Skeletal muscle tissue (tissue), 4 donors: ENCODE measurements around the gene DCUN1D1. TPM values are rescaled to one million over a fixed set of nuclear protein-coding genes. Genes with fewer than 3 reads are reported as not detected.

Experiments
- H3K27ac ChIP-seq: one replicate; pipeline ENCODE4 v1.7.0; 2013; ENCODE audit warnings: mild to moderate bottlenecking, low read depth, low read length, inconsistent platforms
- H3K27me3 ChIP-seq, 3 donors: one replicate each; pipeline ENCODE4 v1.7.0; 2013; ENCODE audit warnings: low read length in 3 of 3; ENCODE audit not compliant: control insufficient read depth in 3 of 3, insufficient read depth in 3 of 3
- H3K36me3 ChIP-seq, 3 donors: one replicate each; pipeline ENCODE4 v1.7.0; 2013; ENCODE audit warnings: low read length in 3 of 3; ENCODE audit not compliant: control insufficient read depth in 3 of 3, insufficient read depth in 3 of 3
- H3K4me1 ChIP-seq, 3 donors: one replicate each; pipeline ENCODE4 v1.7.0; 2013; ENCODE audit warnings: low read length in 3 of 3, mild to moderate bottlenecking in 3 of 3; ENCODE audit not compliant: control insufficient read depth in 3 of 3, insufficient read depth in 3 of 3
- H3K4me3 ChIP-seq, 3 donors: one replicate each; pipeline ENCODE4 v1.7.0; 2013; ENCODE audit warnings: low read length in 3 of 3
- H3K9ac ChIP-seq, 3 donors: one replicate each; pipeline ENCODE4 v1.7.0; 2013; ENCODE audit warnings: low read length in 3 of 3, mild to moderate bottlenecking in 3 of 3, moderate library complexity in 2 of 3, low read depth in 1 of 3
- H3K9me3 ChIP-seq, 3 donors: one replicate each; pipeline ENCODE4 v1.7.0; 2013; ENCODE audit warnings: low read length in 3 of 3; ENCODE audit not compliant: control insufficient read depth in 3 of 3
- total RNA-seq: library from RNA; depleted of rRNA; stranded (reverse); fragments of >200 nt; gene quantifications from one replicate; pipeline ENCODE4 v1.2.3, GENCODE V29; 2014
- donor health status: Osteomylitis.

The DCUN1D1 gene
- total RNA-seq, result 11.5 TPM

- Histone ChIP-seq H3K9me3 (no peaks in the 10 kb centered on the region), H3K27me3 (no peaks in the 10 kb centered on the region), H3K9ac (peak within 1 kb of the TSS; percentile 84 to 92 (median 84)), H3K4me1 (peaks cover 17 to 20% (median 18%) of the 10 kb centered on the region in 3 donors), H3K27ac (peak within 1 kb of the TSS; percentile 68), H3K36me3 (no peaks in the 10 kb centered on the region), H3K4me3 (peak within 1 kb of the TSS; percentile 82 to 86 (median 85))
Measured at GRCh38 chr3:182980204-182981037, at the start of gene DCUN1D1. Gene DCUN1D1 (minus strand): TSS chr3:182980538. CDS start chr3:182980489, 49 bp downstream.

DNA sequence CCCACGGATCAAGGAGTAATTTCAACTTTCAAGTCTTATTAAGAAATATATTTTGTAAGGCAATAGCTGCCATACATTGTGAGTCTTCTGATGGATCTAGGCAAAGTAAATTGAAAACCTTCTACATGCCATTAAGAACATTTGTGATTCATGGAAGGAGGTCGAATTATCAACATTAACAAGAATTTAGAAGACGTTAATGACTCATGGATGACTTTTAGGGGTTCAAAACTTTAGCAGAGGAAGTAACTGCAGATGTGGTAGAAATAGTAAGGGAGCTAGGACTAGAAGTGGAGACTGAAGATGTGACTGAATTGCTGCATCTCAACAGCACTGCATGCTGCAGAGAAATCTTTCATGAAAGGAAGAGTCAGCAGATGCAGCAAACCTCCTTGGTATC, 48.1 kb upstream of the DCUN1D1 start:
- Histone ChIP-seq H3K9me3 (no peaks in the 10 kb centered on the region), H3K4me3 (no peak overlapping the region), H3K27ac (no peak overlapping the region), H3K9ac (no peak overlapping the region), H3K27me3 (no peaks in the 10 kb centered on the region), H3K4me1 (no peaks in the 10 kb centered on the region), H3K36me3 (peaks cover 13 to 41% (median 32%) of the 10 kb centered on the region in 3 donors)

DNA sequence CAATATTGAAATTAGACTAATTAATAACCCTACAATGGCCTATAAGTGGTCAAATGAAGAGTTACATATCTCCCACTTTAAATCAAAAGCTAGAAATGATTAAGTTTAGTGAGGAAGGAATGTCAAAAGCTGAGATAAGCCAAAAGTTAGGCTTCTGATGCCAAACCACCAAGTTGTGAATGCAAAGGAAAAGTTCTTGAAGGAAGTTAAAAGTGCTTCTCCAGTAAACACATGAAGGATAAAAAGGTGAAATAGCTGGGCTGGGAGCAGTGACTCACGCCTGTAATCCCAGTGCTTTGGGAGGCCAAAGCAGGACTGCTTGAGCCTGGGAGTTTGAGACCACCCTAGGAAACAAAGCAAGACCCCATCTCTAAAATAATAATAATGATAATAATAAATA, 46.9 kb upstream of the DCUN1D1 start:
- Histone ChIP-seq H3K4me1 (no peaks in the 10 kb centered on the region), H3K36me3 (peaks cover 13 to 33% (median 26%) of the 10 kb centered on the region in 3 donors)

DNA sequence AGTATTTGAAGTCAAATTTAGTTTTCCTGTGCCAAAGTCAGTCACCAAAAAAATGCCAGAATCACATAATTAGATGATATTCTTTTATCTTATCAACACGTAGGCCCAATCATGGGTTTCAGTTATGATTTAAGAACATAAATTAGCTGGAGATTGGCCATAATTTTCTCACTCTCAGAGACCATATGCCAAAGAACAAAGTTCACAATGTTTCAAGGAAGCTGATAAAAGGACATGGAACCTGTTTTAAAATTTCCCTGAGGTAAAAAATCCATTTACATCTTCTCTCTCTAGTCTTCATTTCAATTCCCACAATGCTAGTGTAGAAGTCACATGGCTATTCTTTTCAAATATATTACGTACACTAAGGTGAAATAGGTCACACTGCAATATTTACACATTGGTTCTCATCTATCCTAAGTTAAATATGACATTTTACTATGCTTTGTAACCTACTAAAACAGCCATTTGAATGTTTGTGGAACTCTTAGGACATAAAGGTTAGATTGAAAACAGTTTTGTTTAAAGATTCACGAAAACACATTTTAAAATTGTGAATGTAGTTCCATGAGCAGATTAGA, 42.7 kb upstream of the DCUN1D1 start:
- Histone ChIP-seq H3K4me1 (no peaks in the 10 kb centered on the region), H3K9me3 (no peaks in the 10 kb centered on the region), H3K9ac (no peak overlapping the region), H3K36me3 (peaks cover 13 to 41% (median 35%) of the 10 kb centered on the region in 3 donors), H3K27ac (no peak overlapping the region), H3K4me3 (no peak overlapping the region), H3K27me3 (no peaks in the 10 kb centered on the region)

More for the DNA sequence above, 46.9 kb upstream of the DCUN1D1 start:
- H3K27ac ChIP-seq, result no peak overlapping the region
- H3K27me3 ChIP-seq, result no peaks in the 10 kb centered on the region
- H3K4me3 ChIP-seq, result no peak overlapping the region
- no peak overlapping the region for H3K9ac ChIP-seq
- H3K9me3 ChIP-seq, result no peaks in the 10 kb centered on the region

DNA sequence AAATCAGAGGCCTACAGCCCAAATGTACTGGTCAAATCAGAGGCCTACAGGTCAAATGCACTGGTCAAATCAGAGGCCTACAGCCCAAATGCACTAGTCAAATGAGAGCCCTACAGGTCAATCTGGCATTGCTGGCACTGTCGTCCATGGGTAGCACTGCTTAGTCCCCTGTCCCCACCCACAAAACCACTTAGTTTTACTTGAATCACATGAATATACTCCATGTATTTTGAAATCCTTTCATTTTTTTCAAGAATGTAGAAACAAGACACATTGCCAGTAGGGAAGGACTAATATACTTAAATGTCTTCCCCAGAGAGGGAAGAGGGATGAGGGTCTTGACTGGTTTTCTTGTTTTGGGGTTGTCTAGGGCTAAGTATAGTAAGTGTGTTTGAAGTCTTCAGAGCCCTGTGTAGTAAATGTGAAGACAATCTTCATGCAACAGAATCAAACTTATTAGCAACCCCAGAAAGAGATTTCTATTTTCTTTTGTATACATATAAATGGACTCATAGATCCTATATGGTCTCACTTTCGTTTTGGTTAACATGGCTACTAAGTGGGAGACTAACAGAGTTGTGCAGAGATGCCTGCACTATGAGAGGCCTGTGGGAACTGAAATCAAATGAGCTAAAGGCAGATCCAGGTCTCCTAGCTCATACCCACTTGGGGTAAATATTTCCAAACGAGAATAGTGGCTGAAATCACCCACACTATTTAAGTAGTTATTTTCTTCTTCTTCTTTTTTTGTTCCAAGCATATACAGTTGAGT, 38.3 kb upstream of the DCUN1D1 start:
- H3K4me1 ChIP-seq, result no peaks in the 10 kb centered on the region
- peaks cover 14 to 44% (median 39%) of the 10 kb centered on the region in 3 donors for H3K36me3 ChIP-seq
- no peaks in the 10 kb centered on the region for H3K27me3 ChIP-seq
- no peaks in the 10 kb centered on the region for H3K9me3 ChIP-seq
- H3K4me3 ChIP-seq, result no peak overlapping the region
- no peak overlapping the region for H3K9ac ChIP-seq
- H3K27ac ChIP-seq, result no peak overlapping the region

GRCh38 chr3:183015185-183015584, 34.8 kb upstream of the DCUN1D1 start:
- Histone ChIP-seq H3K9me3 (no peaks in the 10 kb centered on the region), H3K27me3 (no peaks in the 10 kb centered on the region), H3K27ac (no peak overlapping the region), H3K4me3 (no peak overlapping the region), H3K4me1 (peaks cover 4 to 7% (median 6%) of the 10 kb centered on the region in 3 donors), H3K9ac (no peak overlapping the region), H3K36me3 (peaks cover 9 to 28% (median 24%) of the 10 kb centered on the region in 3 donors)

DNA sequence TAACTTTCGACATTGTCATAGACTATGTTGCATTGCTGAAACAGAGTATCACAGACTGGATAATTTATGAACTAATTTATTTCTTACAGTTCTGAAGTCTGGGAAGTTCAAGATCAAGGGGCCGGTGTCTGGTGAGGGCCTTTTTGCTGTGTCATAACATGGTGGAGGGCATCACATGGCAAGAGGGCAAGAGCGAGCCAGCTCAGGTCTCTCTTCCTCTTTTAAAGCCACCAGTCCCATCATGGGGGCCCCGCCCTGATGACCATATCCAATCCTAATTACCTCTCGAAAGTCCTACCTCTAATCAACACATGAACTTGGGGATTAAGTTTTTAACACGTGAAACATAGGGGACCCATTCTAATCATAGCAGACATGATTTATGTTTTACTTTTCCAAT, 33.5 kb upstream of the DCUN1D1 start:
- H3K27ac ChIP-seq, result no peak overlapping the region
- no peaks in the 10 kb centered on the region for H3K27me3 ChIP-seq
- H3K9me3 ChIP-seq, result no peaks in the 10 kb centered on the region
- no peak overlapping the region for H3K4me3 ChIP-seq
- peaks cover 4 to 17% (median 12%) of the 10 kb centered on the region in 3 donors for H3K36me3 ChIP-seq
- H3K9ac ChIP-seq, result no peak overlapping the region
- peaks cover 4 to 7% (median 6%) of the 10 kb centered on the region in 3 donors for H3K4me1 ChIP-seq

- H3K27me3 ChIP-seq, result no peaks in the 10 kb centered on the region
- H3K9ac ChIP-seq, result no peak overlapping the region
- no peaks in the 10 kb centered on the region for H3K9me3 ChIP-seq
- peaks cover 4 to 7% (median 6%) of the 10 kb centered on the region in 3 donors for H3K4me1 ChIP-seq
- no peak overlapping the region for H3K4me3 ChIP-seq
- H3K36me3 ChIP-seq, result peaks cover 4 to 13% (median 11%) of the 10 kb centered on the region in 3 donors
- H3K27ac ChIP-seq, result no peak overlapping the region
Measured at GRCh38 chr3:183013074-183013473, 32.7 kb upstream of the DCUN1D1 start.

GRCh38 chr3:183008800-183009199, 28.5 kb upstream of the DCUN1D1 start:
- H3K36me3 ChIP-seq, result peaks cover 0 to 2% (median 0%) of the 10 kb centered on the region in 3 donors
- H3K9me3 ChIP-seq, result no peaks in the 10 kb centered on the region
- no peak overlapping the region for H3K27ac ChIP-seq
- no peak overlapping the region for H3K9ac ChIP-seq
- H3K4me1 ChIP-seq, result peaks cover 4 to 7% (median 6%) of the 10 kb centered on the region in 3 donors
- no peaks in the 10 kb centered on the region for H3K27me3 ChIP-seq
- H3K4me3 ChIP-seq, result no peak overlapping the region
